Ishikawa (cell line): ENCODE results near the gene FCHSD2.
A peak's percentile ranks its signal among the peaks of the same experiment; 100 is the strongest.

ENCODE experiments used
- CEBPB ChIP-seq: IDR thresholded peaks from 2 replicates; pipeline ENCODE4 v1.6.1; 2012
- CREB1 ChIP-seq: IDR thresholded peaks from 2 replicates; pipeline ENCODE4 v1.6.1; 2012; ENCODE audit warnings: low read depth
- EGR1 ChIP-seq: IDR thresholded peaks from 2 replicates; pipeline ENCODE4 v1.6.1; 2012
- EP300 ChIP-seq: IDR thresholded peaks from 2 replicates; pipeline ENCODE4 v1.6.1; 2012; ENCODE audit warnings: borderline replicate concordance
- FOXM1 ChIP-seq: IDR thresholded peaks from 2 replicates; pipeline ENCODE4 v1.6.1; 2012; ENCODE audit warnings: low read depth, borderline replicate concordance
- NFIC ChIP-seq: IDR thresholded peaks from 2 replicates; pipeline ENCODE4 v1.6.1; 2012
- RAD21 ChIP-seq: IDR thresholded peaks from 2 replicates; pipeline ENCODE4 v1.6.1; 2012; ENCODE audit warnings: low read depth
- TAF1 ChIP-seq: IDR thresholded peaks from 2 replicates; pipeline ENCODE4 v1.6.1; 2012; ENCODE audit warnings: low read depth, mild to moderate bottlenecking
- TCF12 ChIP-seq: IDR thresholded peaks from 2 replicates; pipeline ENCODE4 v1.6.1; 2012; ENCODE audit warnings: low read depth
- TEAD4 ChIP-seq: IDR thresholded peaks from 2 replicates; pipeline ENCODE4 v1.6.1; 2012
- USF1 ChIP-seq: IDR thresholded peaks from 2 replicates; pipeline ENCODE4 v1.6.1; 2012
- YY1 ChIP-seq: IDR thresholded peaks from 2 replicates; pipeline ENCODE4 v1.6.1; 2012; ENCODE audit warnings: low read depth
- ZBTB7A ChIP-seq: IDR thresholded peaks from 2 replicates; pipeline ENCODE4 v1.6.1; 2012; ENCODE audit warnings: low read depth
- TF ChIP-seq, protein P1 (sequence below): IDR thresholded peaks from 2 replicates; pipeline ENCODE4 v1.6.1; 2012
- TF ChIP-seq, protein P2 (sequence below): IDR thresholded peaks from 2 replicates; pipeline ENCODE4 v1.6.1; 2012; ENCODE audit warnings: low read depth, mild to moderate bottlenecking

The FCHSD2 gene

GRCh38 chr11:72824020-72824419 lies 318.1 kb downstream of the FCHSD2 start:
- TF ChIP-seq YY1 (no peak), USF1 (no peak), CREB1 (no peak), CEBPB (no peak), NFIC (no peak), ZBTB7A (no peak)
- TF ChIP-seq, protein P1, sequence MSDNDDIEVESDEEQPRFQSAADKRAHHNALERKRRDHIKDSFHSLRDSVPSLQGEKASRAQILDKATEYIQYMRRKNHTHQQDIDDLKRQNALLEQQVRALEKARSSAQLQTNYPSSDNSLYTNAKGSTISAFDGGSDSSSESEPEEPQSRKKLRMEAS = no peak

DNA sequence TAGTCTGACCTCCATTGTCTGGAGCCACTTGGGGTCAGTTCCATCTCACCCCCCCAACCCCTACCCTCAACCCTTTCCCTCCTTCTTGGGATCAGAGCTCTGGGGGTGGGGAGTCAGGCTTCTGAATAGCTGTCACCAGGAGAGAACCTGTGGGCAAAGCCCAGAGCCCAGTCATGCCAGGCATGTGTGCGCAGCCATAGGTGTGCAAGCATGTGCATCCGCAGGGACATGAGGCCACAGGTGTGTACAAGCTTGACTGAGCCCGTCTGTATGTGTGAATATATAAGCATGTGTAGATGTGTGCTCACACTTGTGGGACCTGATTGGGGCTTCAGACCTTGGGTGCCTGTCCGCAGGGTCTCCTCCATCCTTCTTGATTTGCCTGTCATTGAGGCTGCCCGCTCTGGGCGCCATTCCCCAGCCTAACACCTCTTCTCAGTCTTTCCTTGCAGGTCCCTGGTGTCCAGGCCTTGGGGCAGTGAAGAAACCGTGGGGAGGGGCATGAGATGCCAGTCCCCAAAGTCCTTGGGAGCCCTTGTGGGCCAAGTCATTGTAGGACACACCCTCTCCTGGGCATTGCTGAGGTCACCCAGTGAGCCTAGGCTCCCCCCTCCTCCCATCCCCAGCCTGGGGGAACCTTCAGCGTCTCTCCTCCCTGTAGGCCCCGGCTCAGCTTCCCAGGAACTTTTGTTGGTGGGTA lies 318.9 kb downstream of the FCHSD2 start:
- no peak for TF ChIP-seq CEBPB
- TF ChIP-seq EGR1 = no peak
- TF ChIP-seq NFIC = no peak
- TF ChIP-seq EP300 = no peak
- no peak for TF ChIP-seq ZBTB7A
- no peak for TF ChIP-seq FOXM1
- no peak for TF ChIP-seq RAD21
- no peak for TF ChIP-seq TCF12
- no peak for TF ChIP-seq TAF1
- TF ChIP-seq, protein P1 = no peak
- TF ChIP-seq, protein P2, sequence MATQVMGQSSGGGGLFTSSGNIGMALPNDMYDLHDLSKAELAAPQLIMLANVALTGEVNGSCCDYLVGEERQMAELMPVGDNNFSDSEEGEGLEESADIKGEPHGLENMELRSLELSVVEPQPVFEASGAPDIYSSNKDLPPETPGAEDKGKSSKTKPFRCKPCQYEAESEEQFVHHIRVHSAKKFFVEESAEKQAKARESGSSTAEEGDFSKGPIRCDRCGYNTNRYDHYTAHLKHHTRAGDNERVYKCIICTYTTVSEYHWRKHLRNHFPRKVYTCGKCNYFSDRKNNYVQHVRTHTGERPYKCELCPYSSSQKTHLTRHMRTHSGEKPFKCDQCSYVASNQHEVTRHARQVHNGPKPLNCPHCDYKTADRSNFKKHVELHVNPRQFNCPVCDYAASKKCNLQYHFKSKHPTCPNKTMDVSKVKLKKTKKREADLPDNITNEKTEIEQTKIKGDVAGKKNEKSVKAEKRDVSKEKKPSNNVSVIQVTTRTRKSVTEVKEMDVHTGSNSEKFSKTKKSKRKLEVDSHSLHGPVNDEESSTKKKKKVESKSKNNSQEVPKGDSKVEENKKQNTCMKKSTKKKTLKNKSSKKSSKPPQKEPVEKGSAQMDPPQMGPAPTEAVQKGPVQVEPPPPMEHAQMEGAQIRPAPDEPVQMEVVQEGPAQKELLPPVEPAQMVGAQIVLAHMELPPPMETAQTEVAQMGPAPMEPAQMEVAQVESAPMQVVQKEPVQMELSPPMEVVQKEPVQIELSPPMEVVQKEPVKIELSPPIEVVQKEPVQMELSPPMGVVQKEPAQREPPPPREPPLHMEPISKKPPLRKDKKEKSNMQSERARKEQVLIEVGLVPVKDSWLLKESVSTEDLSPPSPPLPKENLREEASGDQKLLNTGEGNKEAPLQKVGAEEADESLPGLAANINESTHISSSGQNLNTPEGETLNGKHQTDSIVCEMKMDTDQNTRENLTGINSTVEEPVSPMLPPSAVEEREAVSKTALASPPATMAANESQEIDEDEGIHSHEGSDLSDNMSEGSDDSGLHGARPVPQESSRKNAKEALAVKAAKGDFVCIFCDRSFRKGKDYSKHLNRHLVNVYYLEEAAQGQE = no peak
- TF ChIP-seq CREB1 = no peak
- TF ChIP-seq USF1 = no peak

DNA sequence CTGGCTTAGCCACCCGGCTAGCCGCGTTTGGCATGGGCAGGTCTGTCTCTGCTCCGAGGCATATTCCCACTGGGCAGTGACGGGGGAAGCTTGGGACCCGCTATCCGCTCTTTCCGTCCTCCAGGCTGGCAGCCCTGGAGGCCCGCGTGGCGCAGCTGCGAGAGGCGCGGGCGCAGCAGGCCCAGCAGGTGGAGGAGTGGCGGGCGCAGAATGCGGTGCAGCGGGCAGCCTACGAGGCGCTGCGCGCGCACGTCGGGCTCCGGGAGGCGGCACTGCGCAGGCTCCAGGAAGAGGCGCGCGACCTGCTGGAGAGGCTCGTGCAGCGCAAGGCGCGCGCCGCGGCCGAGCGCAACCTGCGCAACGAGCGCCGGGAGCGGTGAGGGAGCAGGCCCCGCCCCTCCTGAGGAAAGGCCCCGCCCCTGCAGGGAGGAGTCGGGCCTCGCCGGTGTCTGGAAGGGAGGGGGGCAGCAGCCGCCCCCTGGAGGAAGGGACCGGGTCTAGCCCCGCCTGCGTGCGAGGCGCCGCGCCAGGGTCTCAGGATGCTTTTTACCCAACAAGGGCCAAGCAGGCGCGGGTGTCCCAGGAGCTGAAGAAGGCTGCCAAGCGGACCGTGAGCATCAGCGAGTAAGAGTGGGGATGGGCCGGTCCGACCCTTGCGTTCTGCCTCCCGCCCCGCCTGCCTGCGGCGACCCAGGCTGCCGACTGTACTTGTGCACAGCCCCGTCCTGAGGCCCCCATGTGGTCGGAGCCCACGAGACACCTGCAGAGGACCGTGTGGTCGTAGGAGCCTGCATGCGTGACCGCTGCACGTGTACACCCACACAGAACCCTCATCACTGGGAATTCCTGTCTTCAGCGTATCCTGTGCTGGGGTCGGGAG lies 320.0 kb downstream of the FCHSD2 start:
- no peak; the same call in 1 of the 2 replicates for TF ChIP-seq EGR1
- TF ChIP-seq FOXM1 = no peak
- no peak; the same call in 1 of the 2 replicates for TF ChIP-seq NFIC
- no peak for TF ChIP-seq USF1
- TF ChIP-seq, protein P1 = peak; percentile 96
- 0 out of 2 replicates have a peak, but pooled peaks have one; percentile 27 for TF ChIP-seq TCF12
- no peak for TF ChIP-seq YY1
- TF ChIP-seq CEBPB = no peak
- TF ChIP-seq TEAD4 = no peak
- TF ChIP-seq, protein P2 = no peak
- TF ChIP-seq EP300 = no peak
- TF ChIP-seq CREB1 = no peak
- TF ChIP-seq TAF1 = peak; percentile 67; the same call in 1 of the 2 replicates
- peak; percentile 94 for TF ChIP-seq ZBTB7A
- TF ChIP-seq RAD21 = no peak

- TF ChIP-seq EGR1 = peak; percentile 65; the same call in 1 of the 2 replicates
- no peak for TF ChIP-seq CREB1
Observed at GRCh38 chr11:72821221-72821919, 320.7 kb downstream of the FCHSD2 start.
